Esophagus squamous epithelium (tissue), 5 donors: ENCODE data around the gene C1orf56. TPM values are rescaled to one million over a fixed set of nuclear protein-coding genes. Genes with fewer than 3 reads are reported as not detected.

ENCODE experiments used
- DNase-seq: peaks from one replicate; lab custom pipeline; 2025; lab: John Stamatoyannopoulos, UW
- H3K27ac ChIP-seq, 4 donors: fragments of 200-600 bp; sonication (generic); one replicate each; pipeline ENCODE4 v1.5.1; 2016 to 2019; ENCODE audit warnings: mild to moderate bottlenecking in 1 of 4
- H3K27me3 ChIP-seq, 4 donors: fragments of 200-600 bp; sonication (generic); 1 replicate in 3 of 4; 2 replicates in 1 of 4; pipeline versions ENCODE4 v1.5.1 to v1.6.0; 2017 to 2021; ENCODE audit warnings: antibody characterized with exemption in 1 of 4
- H3K36me3 ChIP-seq, 3 donors: fragments of 200-600 bp; sonication (generic); one replicate each; pipeline ENCODE4 v1.5.1; 2016 to 2019
- H3K4me1 ChIP-seq, 3 donors: fragments of 200-600 bp; sonication (generic); one replicate each; pipeline ENCODE4 v1.5.1; 2017 to 2019
- H3K4me3 ChIP-seq, 4 donors: fragments of 200-600 bp; sonication (generic); 1 replicate in 3 of 4; 2 replicates in 1 of 4; pipeline ENCODE4 v1.5.1; 2016 to 2019; ENCODE audit warnings: mild to moderate bottlenecking in 2 of 4, moderate library complexity in 1 of 4
- H3K9me3 ChIP-seq, 3 donors: fragments of 200-600 bp; sonication (generic); one replicate each; pipeline ENCODE4 v1.5.1; 2016 to 2019
- CTCF ChIP-seq, 6 experiments: fragments of 450-650 bp in 4 of 6; fragments of 200-600 bp in 2 of 6; sonication (generic) in 2 of 6; IDR thresholded peaks; one replicate each; pipeline ENCODE4 v1.5.1; 2016 to 2019; ENCODE audit warnings: antibody characterized with exemption in 6 of 6, mild to moderate bottlenecking in 4 of 6, moderate library complexity in 4 of 6
- POLR2A ChIP-seq, 4 donors: fragments of 450-650 bp; IDR thresholded peaks; one replicate each; pipeline ENCODE4 v1.6.1; 2017; ENCODE audit warnings: antibody characterized with exemption in 4 of 4, mild to moderate bottlenecking in 4 of 4, moderate library complexity in 3 of 4
- WGBS, 2 donors: methylation state at CpG; one replicate each; pipeline ENCODE4 v1.1.5; 2018; 5-methylcytosine and 5-hydroxymethylcytosine counted together
- intact Hi-C: fragments of 100-400 bp; cut with DNase I; formaldehyde crosslinking; loops from one replicate; pipeline ENCODE4 v1.15.0; 2022
- total RNA-seq, 4 donors: library from RNA; depleted of rRNA; stranded (reverse); fragments of >200 nt; gene quantifications; one replicate each; pipeline ENCODE4 v1.1.0, GENCODE V29; 2016
- donor health status: DM: yes; HTN: yes; CAD: no.

The C1orf56 gene
- 1 to 10 TPM in 3 of 4 donors, under 1 TPM in 1; 0.23 to 3.2 (median 2.3) TPM for total RNA-seq

DNA sequence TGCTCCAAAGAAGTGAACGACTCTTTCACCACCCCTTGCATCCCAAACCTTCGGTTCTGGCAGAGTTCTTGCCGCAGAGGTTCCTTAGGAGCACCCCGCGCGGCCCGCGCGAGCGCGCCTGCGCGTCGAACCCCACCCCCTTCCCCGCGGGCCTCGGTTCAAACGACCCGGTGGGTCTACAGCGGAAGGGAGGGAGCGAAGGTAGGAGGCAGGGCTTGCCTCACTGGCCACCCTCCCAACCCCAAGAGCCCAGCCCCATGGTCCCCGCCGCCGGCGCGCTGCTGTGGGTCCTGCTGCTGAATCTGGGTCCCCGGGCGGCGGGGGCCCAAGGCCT is at the start of gene C1orf56:
C1orf56 (plus strand) TSS at position 161 of the 334 bp plus-strand sequence; CDS start at position 258, 97 bp downstream.
- peak in 2 of 4 donors; percentile 45 to 63 for TF ChIP-seq POLR2A (IDR thresholded peaks at IDR 0.05)
- TF ChIP-seq CTCF (IDR thresholded peaks at IDR 0.05), result no peak
- no peak for DNase-seq
- peaks cover 10 to 49% (median 14%) of the 10 kb centered on the region in 3 donors for H3K4me1 ChIP-seq
- peak within 1 kb of the TSS; percentile 45 to 74 (median 72) for H3K4me3 ChIP-seq
- WGBS, 2 donors, result 0% methylated on average over 1 to 7 of the region's 29 CpGs
- no peaks in the 10 kb centered on the region for H3K27me3 ChIP-seq
- no peaks in the 10 kb centered on the region for H3K9me3 ChIP-seq
- peak within 1 kb of the TSS; percentile 79 to 94 (median 88) for H3K27ac ChIP-seq
- H3K36me3 ChIP-seq, result peaks cover under 1 to 57% (median 10%) of the 10 kb centered on the region in 3 donors
- intact Hi-C loops, result no loop called here

DNA sequence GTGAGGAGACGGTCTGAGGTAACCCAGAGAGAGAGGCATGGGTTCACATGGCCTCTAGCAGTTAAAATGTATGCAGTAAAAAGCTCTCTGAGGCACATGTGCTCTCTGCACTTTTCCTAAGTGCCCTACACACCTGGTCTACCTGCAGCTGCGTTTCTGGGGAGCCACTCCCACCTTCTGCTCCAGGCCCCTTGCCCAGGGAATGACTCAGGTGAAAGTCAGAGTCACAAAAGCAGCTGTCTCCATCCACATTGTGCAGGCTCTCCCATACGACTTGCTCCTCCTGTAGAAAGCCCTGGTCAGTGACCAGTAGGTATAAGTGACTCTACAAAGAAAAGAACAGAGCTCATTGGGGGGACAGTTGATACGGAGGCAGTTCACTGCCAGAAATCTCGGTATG is 49.6 kb upstream of the C1orf56 start:
- DNase-seq, result no peak
- no peaks in the 10 kb centered on the region for H3K27me3 ChIP-seq
- intact Hi-C loops, result no loop called here
- WGBS, 2 donors, result 56 to 79% methylated on average over 2 to 4 of the region's 5 CpGs
- no peaks in the 10 kb centered on the region for H3K9me3 ChIP-seq
- peaks cover 12 to 21% (median 14%) of the 10 kb centered on the region in 3 donors for H3K4me1 ChIP-seq
- peaks cover 28 to 82% (median 28%) of the 10 kb centered on the region in 3 donors for H3K36me3 ChIP-seq
- TF ChIP-seq POLR2A (IDR thresholded peaks at IDR 0.05), result no peak
- TF ChIP-seq CTCF (IDR thresholded peaks at IDR 0.05), result no peak
- no peak overlapping the region for H3K27ac ChIP-seq
- H3K4me3 ChIP-seq, result no peak overlapping the region

DNA sequence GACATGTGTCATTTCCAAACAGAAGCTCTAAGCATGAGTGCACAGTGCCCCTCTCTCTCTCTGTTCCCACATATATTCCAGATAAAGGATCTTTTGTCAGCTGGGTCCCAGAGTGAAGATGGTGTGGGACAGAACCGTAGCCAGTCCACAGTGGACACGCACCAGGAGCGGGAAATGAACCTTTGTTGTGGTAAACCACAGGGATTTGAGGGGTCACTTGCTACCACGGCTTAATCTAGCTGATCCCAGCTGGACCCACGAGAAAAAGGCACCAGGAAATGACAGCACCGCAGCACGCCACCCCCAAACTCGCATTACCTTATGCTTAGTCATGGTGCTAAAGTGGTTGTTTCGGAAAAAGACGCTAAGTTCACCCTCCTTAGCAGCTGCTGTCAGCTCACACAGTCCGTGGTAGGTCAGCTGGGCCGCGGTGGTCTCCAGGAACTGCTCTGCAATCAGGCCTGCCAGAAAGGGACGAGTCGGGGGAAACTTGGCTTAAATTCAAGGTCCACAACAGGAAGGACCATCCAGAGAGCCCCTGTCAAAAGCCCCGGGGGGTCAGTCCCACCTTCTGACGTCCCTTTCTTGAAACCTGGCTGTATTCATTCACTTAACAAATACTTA is 48.4 kb upstream of the C1orf56 start:
- intact Hi-C loops, result no loop called here
- 69 to 77% methylated on average over 10 to 12 of the region's 17 CpGs for WGBS, 2 donors

DNA sequence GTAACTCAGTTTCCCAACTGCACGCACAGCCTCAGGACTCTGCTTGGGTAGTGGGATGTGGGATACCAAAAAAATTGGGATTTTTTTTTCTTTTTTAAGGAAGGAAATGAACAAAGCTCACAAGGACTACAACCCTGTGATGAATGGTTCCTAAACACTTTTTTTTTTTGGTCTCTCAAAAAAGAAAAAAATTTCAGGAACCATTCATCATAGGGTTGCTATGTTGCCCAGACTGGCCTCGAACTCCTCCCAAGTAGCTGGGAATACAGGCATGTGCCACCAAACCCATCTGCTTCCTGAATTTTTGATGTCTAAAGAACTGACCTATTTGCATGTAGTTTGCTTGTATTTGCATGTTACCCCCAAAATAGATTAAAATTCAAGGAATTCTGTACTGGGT is 47.6 kb upstream of the C1orf56 start:
- H3K4me1 ChIP-seq, result peaks cover 28 to 41% (median 31%) of the 10 kb centered on the region in 3 donors
- no peak for TF ChIP-seq POLR2A (IDR thresholded peaks at IDR 0.05)
- no peak for TF ChIP-seq CTCF (IDR thresholded peaks at IDR 0.05)
- 84 to 92% methylated on average over 2 of the region's 2 CpGs for WGBS, 2 donors
- no peaks in the 10 kb centered on the region for H3K27me3 ChIP-seq
- DNase-seq, result no peak
- peaks cover 28 to 77% (median 28%) of the 10 kb centered on the region in 3 donors for H3K36me3 ChIP-seq
- no peaks in the 10 kb centered on the region for H3K9me3 ChIP-seq
- no peak overlapping the region for H3K27ac ChIP-seq
- H3K4me3 ChIP-seq, result no peak overlapping the region
- intact Hi-C loops, result no loop called here

More for the DNA sequence above, 48.4 kb upstream of the C1orf56 start:
- no peak overlapping the region for H3K4me3 ChIP-seq
- H3K27ac ChIP-seq, result no peak overlapping the region
- no peak for DNase-seq
- H3K4me1 ChIP-seq, result peaks cover 24 to 33% (median 27%) of the 10 kb centered on the region in 3 donors
- no peaks in the 10 kb centered on the region for H3K27me3 ChIP-seq
- peaks cover 28 to 84% (median 28%) of the 10 kb centered on the region in 3 donors for H3K36me3 ChIP-seq
- no peaks in the 10 kb centered on the region for H3K9me3 ChIP-seq
- TF ChIP-seq CTCF (IDR thresholded peaks at IDR 0.05) (no peak), POLR2A (IDR thresholded peaks at IDR 0.05) (no peak)

GRCh38 chr1:151000408-151000807 is 47.1 kb upstream of the C1orf56 start:
- peaks cover 28 to 72% (median 28%) of the 10 kb centered on the region in 3 donors for H3K36me3 ChIP-seq
- peaks cover 32 to 45% (median 36%) of the 10 kb centered on the region in 3 donors for H3K4me1 ChIP-seq
- DNase-seq, result no peak
- H3K27ac ChIP-seq, result no peak overlapping the region
- 93 to 96% methylated on average over 3 of the region's 3 CpGs for WGBS, 2 donors
- no peak overlapping the region for H3K4me3 ChIP-seq
- no peak for TF ChIP-seq CTCF (IDR thresholded peaks at IDR 0.05)
- no peak for TF ChIP-seq POLR2A (IDR thresholded peaks at IDR 0.05)
- intact Hi-C loops, result no loop called here
- no peaks in the 10 kb centered on the region for H3K9me3 ChIP-seq
- H3K27me3 ChIP-seq, result no peaks in the 10 kb centered on the region
